NCI-H2029 (cell line): ENCODE data around the gene MTMR12.

ENCODE experiments used
- DNase-seq: peaks from one replicate; lab custom pipeline; 2025; lab: John Stamatoyannopoulos, UW

MTMR12 gene

GRCh38 chr5:32312595-32313332, at the start of gene MTMR12:
Gene MTMR12, minus strand, starts transcription at chr5:32312939. Its CDS starts 101 bp downstream, at chr5:32312838.
- peak; percentile 99 for DNase-seq

GRCh38 chr5:32362527-32362926, 49.8 kb upstream of the MTMR12 start:
- DNase-seq: no peak

- no peak for DNase-seq
Observed at GRCh38 chr5:32360906-32361305, 48.2 kb upstream of the MTMR12 start.

- no peak for DNase-seq
Observed at GRCh38 chr5:32358611-32359010, 45.9 kb upstream of the MTMR12 start.

- DNase-seq: no peak
Observed at GRCh38 chr5:32357658-32358057, 44.9 kb upstream of the MTMR12 start.

- DNase-seq: no peak
Observed at GRCh38 chr5:32355686-32356085, 42.9 kb upstream of the MTMR12 start.

- DNase-seq: no peak
Observed at GRCh38 chr5:32353420-32353819, 40.7 kb upstream of the MTMR12 start.

- DNase-seq: no peak
Observed at GRCh38 chr5:32352685-32353084, 39.9 kb upstream of the MTMR12 start.

- DNase-seq: no peak
Observed at GRCh38 chr5:32346869-32347268, 34.1 kb upstream of the MTMR12 start.

GRCh38 chr5:32343058-32343672, 30.4 kb upstream of the MTMR12 start:
- no peak for DNase-seq

- DNase-seq: no peak
Observed at GRCh38 chr5:32342656-32343055, 29.9 kb upstream of the MTMR12 start.

GRCh38 chr5:32339878-32340277, 27.1 kb upstream of the MTMR12 start:
- no peak for DNase-seq

GRCh38 chr5:32339198-32339597, 26.5 kb upstream of the MTMR12 start:
- no peak for DNase-seq

GRCh38 chr5:32332966-32333365, 20.2 kb upstream of the MTMR12 start:
- no peak for DNase-seq

GRCh38 chr5:32332361-32332760, 19.6 kb upstream of the MTMR12 start:
- DNase-seq: no peak

GRCh38 chr5:32331935-32332274, 19.2 kb upstream of the MTMR12 start:
- no peak for DNase-seq

GRCh38 chr5:32331217-32331934, 18.6 kb upstream of the MTMR12 start:
- no peak for DNase-seq

- no peak for DNase-seq
Observed at GRCh38 chr5:32330126-32330971, 17.6 kb upstream of the MTMR12 start.

GRCh38 chr5:32329395-32329834, 16.7 kb upstream of the MTMR12 start:
- peak; percentile 26 for DNase-seq

- DNase-seq: no peak
Observed at GRCh38 chr5:32326216-32326772, 13.6 kb upstream of the MTMR12 start.

- DNase-seq: no peak
Observed at GRCh38 chr5:32325616-32326015, 12.9 kb upstream of the MTMR12 start.

- DNase-seq: no peak
Observed at GRCh38 chr5:32325062-32325461, 12.3 kb upstream of the MTMR12 start.
